HL-60 (cell line): Measurements from ENCODE around the gene HOXA2.

Source experiments
- DNase-seq, 2 experiments: peaks; one replicate each; pipeline ENCODE4 v3.0.0-alpha.2; 2010 to 2020; ENCODE audit warnings: low read depth in 1 of 2, low spot score in 1 of 2
- H3K27ac ChIP-seq: fragments of 250-450 bp; sonication (Bioruptor Pico); replicated peaks from 2 replicates; pipeline ENCODE4 v1.5.1; 2020; ENCODE audit warnings: mild to moderate bottlenecking, moderate library complexity
- H3K27me3 ChIP-seq: fragments of 250-450 bp; sonication (Bioruptor Pico); 2 replicates; pipeline ENCODE4 v1.5.1; 2021; ENCODE audit warnings: mild to moderate bottlenecking, moderate library complexity; ENCODE audit not compliant: insufficient read depth, poor library complexity, severe bottlenecking
- H3K4me3 ChIP-seq: replicated peaks from 2 replicates; pipeline ENCODE4 v1.5.1; 2011; ENCODE audit warnings: mild to moderate bottlenecking, control low read depth, low read length; ENCODE audit not compliant: insufficient read depth
- GABPA ChIP-seq: IDR thresholded peaks from 2 replicates; pipeline ENCODE4 v1.6.1; 2012; ENCODE audit warnings: low read depth
- POLR2AphosphoS5 ChIP-seq: IDR thresholded peaks from 2 replicates; pipeline ENCODE4 v1.6.1; 2012; ENCODE audit warnings: low read depth
- REST ChIP-seq: IDR thresholded peaks from 2 replicates; pipeline ENCODE4 v1.6.1; 2012; ENCODE audit warnings: low read depth; ENCODE audit not compliant: insufficient replicate concordance
- SPI1 ChIP-seq: IDR thresholded peaks from 2 replicates; pipeline ENCODE4 v1.6.1; 2012; ENCODE audit warnings: low read depth, mild to moderate bottlenecking, borderline replicate concordance
- TF ChIP-seq, protein P1 (sequence below): IDR thresholded peaks from one replicate; pipeline ENCODE4 v1.5.1; 2011; ENCODE audit warnings: low read length, control low read depth, inconsistent platforms; ENCODE audit not compliant: insufficient read depth

HOXA2 gene

GRCh38 chr7:27096768-27097514, 5.5 kb downstream of the HOXA2 start:
- TF ChIP-seq, protein P1, sequence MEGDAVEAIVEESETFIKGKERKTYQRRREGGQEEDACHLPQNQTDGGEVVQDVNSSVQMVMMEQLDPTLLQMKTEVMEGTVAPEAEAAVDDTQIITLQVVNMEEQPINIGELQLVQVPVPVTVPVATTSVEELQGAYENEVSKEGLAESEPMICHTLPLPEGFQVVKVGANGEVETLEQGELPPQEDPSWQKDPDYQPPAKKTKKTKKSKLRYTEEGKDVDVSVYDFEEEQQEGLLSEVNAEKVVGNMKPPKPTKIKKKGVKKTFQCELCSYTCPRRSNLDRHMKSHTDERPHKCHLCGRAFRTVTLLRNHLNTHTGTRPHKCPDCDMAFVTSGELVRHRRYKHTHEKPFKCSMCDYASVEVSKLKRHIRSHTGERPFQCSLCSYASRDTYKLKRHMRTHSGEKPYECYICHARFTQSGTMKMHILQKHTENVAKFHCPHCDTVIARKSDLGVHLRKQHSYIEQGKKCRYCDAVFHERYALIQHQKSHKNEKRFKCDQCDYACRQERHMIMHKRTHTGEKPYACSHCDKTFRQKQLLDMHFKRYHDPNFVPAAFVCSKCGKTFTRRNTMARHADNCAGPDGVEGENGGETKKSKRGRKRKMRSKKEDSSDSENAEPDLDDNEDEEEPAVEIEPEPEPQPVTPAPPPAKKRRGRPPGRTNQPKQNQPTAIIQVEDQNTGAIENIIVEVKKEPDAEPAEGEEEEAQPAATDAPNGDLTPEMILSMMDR: no peak
- TF ChIP-seq SPI1: peak; percentile 92
- peak; percentile 28; the same call in 1 of the 2 replicates for TF ChIP-seq POLR2AphosphoS5
- TF ChIP-seq REST: no peak
- no peak for TF ChIP-seq GABPA
- Histone ChIP-seq H3K27ac (peak overlapping the region; percentile 54), H3K27me3 (peaks cover 16% of the 10 kb centered on the region), H3K4me3 (peak overlapping the region; percentile 97)
- DNase-seq: peak in 1 of 2 experiments; percentile 47

GRCh38 chr7:27095897-27096767, 6.4 kb downstream of the HOXA2 start, which contains the start of gene HOXA1:
Gene HOXA1 (minus strand): TSS chr7:27096000. CDS start chr7:27095912, 88 bp downstream.
- DNase-seq: peak; percentile 70 to 83
- Histone ChIP-seq H3K27me3 (peaks cover 16% of the 10 kb centered on the region), H3K27ac (peak within 1 kb of the TSS; percentile 54), H3K4me3 (peak within 1 kb of the TSS; percentile 97)
- no peak for TF ChIP-seq POLR2AphosphoS5
- no peak for TF ChIP-seq GABPA
- TF ChIP-seq, protein P1: no peak

- TF ChIP-seq REST (no peak), POLR2AphosphoS5 (no peak), GABPA (no peak), SPI1 (no peak)
- TF ChIP-seq, protein P1: no peak
- peak overlapping the region; percentile 97 for H3K4me3 ChIP-seq
- peaks cover 23% of the 10 kb centered on the region for H3K27me3 ChIP-seq
- DNase-seq: peak; percentile 7 to 20
- H3K27ac ChIP-seq: no peak overlapping the region
These were observed 7.2 kb downstream of the HOXA2 start for GRCh38 chr7:27095050-27095896.
